RWPE2 (cell line): ENCODE results near the gene INO80E.
"Not testable (repeated sequence)": the region's sequence is repeated elsewhere in the genome, so short reads cannot be mapped to it uniquely, and the experiment has no call there.

ENCODE experiments used
- ATAC-seq: fragments of 200-7000 bp; cut with Tn5 transposase; 3 replicates; pipeline ENCODE4 v1.9.1; 2021; ENCODE audit warnings: low read depth
- DNase-seq: peaks from one replicate; pipeline ENCODE4 v3.0.0-alpha.2; 2020; ENCODE audit warnings: low spot score
- H3K27ac ChIP-seq: fragments of 450-650 bp; 2 replicates; pipeline ENCODE4 v1.5.1; 2017; ENCODE audit warnings: mild to moderate bottlenecking; ENCODE audit not compliant: poor library complexity, severe bottlenecking
- H3K27me3 ChIP-seq: fragments of 250-450 bp; sonication (Bioruptor Pico); 2 replicates; pipeline ENCODE4 v1.5.1; 2021; ENCODE audit warnings: mild to moderate bottlenecking, moderate library complexity; ENCODE audit not compliant: insufficient read depth, poor library complexity, severe bottlenecking
- H3K36me3 ChIP-seq: fragments of 250-450 bp; sonication (Bioruptor Pico); 2 replicates; pipeline ENCODE4 v1.5.1; 2020; ENCODE audit warnings: low read depth, mild to moderate bottlenecking, moderate library complexity
- H3K4me1 ChIP-seq: fragments of 250-450 bp; sonication (Bioruptor Pico); 2 replicates; pipeline ENCODE4 v1.5.1; 2021; ENCODE audit warnings: mild to moderate bottlenecking, moderate library complexity; ENCODE audit not compliant: insufficient read depth, poor library complexity, severe bottlenecking
- H3K4me3 ChIP-seq: fragments of 250-450 bp; sonication (Bioruptor Pico); 2 replicates; pipeline ENCODE4 v1.5.1; 2021; ENCODE audit warnings: mild to moderate bottlenecking, moderate library complexity; ENCODE audit not compliant: severe bottlenecking
- H3K9me3 ChIP-seq: fragments of 250-450 bp; sonication (Bioruptor Pico); 2 replicates; pipeline ENCODE4 v1.5.1; 2021; ENCODE audit warnings: mild to moderate bottlenecking, moderate library complexity; ENCODE audit not compliant: severe bottlenecking
- TF ChIP-seq, protein P1 (sequence below): fragments of 450-650 bp; IDR thresholded peaks from one replicate; pipeline ENCODE4 v1.5.1; 2017; ENCODE audit warnings: mild to moderate bottlenecking, moderate library complexity; ENCODE audit not compliant: poor library complexity, severe bottlenecking

The INO80E gene

DNA sequence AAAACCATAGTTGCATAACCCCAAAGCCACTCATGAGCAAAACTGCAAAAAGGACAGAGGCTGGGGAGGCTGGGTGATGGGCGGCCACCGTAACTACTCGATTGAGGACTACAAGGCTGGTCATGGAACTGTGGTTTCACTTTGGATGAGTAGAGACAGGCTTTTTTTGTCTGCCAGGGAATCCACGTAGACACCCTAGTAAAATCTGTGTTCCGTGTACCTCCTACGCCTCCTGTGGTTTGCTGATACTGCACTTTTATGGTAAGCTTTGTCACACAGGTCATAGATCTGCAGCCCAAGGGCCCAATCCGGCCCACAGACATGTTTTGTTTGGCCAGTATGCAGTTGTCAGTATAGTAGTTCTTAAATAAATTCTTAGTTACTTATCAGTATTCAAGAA, 37.2 kb downstream of the INO80E start:
- no peak for ATAC-seq
- Histone ChIP-seq H3K27ac (no peak overlapping the region), H3K36me3 (no peaks in the 10 kb centered on the region), H3K27me3 (peaks cover 8% of the 10 kb centered on the region), H3K4me3 (no peak overlapping the region), H3K9me3 (no peaks in the 10 kb centered on the region), H3K4me1 (no peaks in the 10 kb centered on the region)
- TF ChIP-seq, protein P1, sequence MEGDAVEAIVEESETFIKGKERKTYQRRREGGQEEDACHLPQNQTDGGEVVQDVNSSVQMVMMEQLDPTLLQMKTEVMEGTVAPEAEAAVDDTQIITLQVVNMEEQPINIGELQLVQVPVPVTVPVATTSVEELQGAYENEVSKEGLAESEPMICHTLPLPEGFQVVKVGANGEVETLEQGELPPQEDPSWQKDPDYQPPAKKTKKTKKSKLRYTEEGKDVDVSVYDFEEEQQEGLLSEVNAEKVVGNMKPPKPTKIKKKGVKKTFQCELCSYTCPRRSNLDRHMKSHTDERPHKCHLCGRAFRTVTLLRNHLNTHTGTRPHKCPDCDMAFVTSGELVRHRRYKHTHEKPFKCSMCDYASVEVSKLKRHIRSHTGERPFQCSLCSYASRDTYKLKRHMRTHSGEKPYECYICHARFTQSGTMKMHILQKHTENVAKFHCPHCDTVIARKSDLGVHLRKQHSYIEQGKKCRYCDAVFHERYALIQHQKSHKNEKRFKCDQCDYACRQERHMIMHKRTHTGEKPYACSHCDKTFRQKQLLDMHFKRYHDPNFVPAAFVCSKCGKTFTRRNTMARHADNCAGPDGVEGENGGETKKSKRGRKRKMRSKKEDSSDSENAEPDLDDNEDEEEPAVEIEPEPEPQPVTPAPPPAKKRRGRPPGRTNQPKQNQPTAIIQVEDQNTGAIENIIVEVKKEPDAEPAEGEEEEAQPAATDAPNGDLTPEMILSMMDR = no peak
- DNase-seq = no peak

DNA sequence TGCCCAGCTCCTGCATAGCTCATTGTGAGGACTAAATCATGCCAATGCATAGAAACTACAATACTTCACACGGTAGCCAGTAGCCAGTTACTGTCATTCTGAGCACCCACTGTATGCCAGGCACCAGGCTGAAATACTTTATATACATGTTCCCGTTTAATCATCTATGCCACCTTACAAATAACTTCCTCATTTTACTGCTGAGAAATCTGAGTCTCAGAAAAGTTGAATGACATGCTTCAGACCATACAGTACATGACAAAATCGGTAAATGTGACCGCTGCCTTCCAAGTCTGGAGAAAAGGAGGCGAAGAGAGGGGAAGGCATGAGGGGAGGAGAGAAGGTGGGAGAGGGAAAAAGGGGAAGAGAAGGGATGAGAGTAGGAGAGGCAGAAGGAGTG, 44.2 kb downstream of the INO80E start:
- DNase-seq (no peak), ATAC-seq (no peak)
- Histone ChIP-seq H3K4me1 (no peaks in the 10 kb centered on the region), H3K9me3 (no peaks in the 10 kb centered on the region), H3K36me3 (no peaks in the 10 kb centered on the region), H3K27ac (no peak overlapping the region), H3K27me3 (no peaks in the 10 kb centered on the region), H3K4me3 (no peak overlapping the region)
- TF ChIP-seq, protein P1 = no peak

GRCh38 chr16:30040690-30041089, 44.6 kb downstream of the INO80E start:
- H3K27ac ChIP-seq, DNase-seq, H3K4me1 ChIP-seq, H3K4me3 ChIP-seq, H3K36me3 ChIP-seq, H3K9me3 ChIP-seq, H3K27me3 ChIP-seq, ATAC-seq: not testable (repeated sequence)

DNA sequence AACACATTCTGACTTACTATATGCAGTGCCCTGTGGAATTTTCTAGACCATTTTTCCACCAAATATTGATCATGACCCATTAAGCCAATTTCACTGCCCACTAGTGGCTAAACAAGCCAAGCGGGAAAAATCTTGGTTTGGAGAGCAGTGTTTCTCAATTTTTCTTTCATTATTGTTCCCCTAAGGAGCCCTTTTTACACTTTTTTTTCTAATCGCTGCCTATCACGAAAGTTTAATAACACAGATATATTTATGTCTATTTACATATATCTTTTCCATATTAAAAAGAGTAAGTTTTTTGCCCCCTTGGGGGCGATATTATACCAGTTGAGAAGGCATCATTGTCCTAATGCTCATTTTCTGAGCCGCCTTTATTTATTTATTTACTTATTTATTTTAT, 45.8 kb downstream of the INO80E start:
- no peak for DNase-seq
- Histone ChIP-seq H3K27me3 (no peaks in the 10 kb centered on the region), H3K27ac (no peak overlapping the region), H3K36me3 (no peaks in the 10 kb centered on the region), H3K4me1 (no peaks in the 10 kb centered on the region), H3K4me3 (no peak overlapping the region), H3K9me3 (no peaks in the 10 kb centered on the region)
- TF ChIP-seq, protein P1 = peak; percentile 80
- ATAC-seq = no peak

GRCh38 chr16:30046178-30046577, 50.1 kb downstream of the INO80E start:
- Histone ChIP-seq H3K9me3 (no peaks in the 10 kb centered on the region), H3K27me3 (no peaks in the 10 kb centered on the region), H3K4me3 (no peak overlapping the region), H3K36me3 (no peaks in the 10 kb centered on the region), H3K27ac (no peak overlapping the region), H3K4me1 (no peaks in the 10 kb centered on the region)
- ATAC-seq = no peak
- DNase-seq = no peak
- TF ChIP-seq, protein P1 = no peak
